ENCODE measurements around the gene CAMK1D.

The CAMK1D gene

GRCh38 chr10:12409613-12410012 is 60.3 kb downstream of the CAMK1D start:
- no peak for DNase-seq (ENCODE audit: low spot score)
- no peak for TF ChIP-seq CTCF (IDR thresholded peaks at IDR 0.05)
- H3K4me3 ChIP-seq = no peak overlapping the region
- no peak overlapping the region for H3K27ac ChIP-seq

GRCh38 chr10:12412666-12413368 is 63.5 kb downstream of the CAMK1D start:
- no peak for DNase-seq (ENCODE audit: low spot score)
- TF ChIP-seq CTCF (IDR thresholded peaks at IDR 0.05) = no peak
- Histone ChIP-seq H3K4me3 (no peak overlapping the region), H3K27ac (no peak overlapping the region)

GRCh38 chr10:12413369-12413711 is 64.0 kb downstream of the CAMK1D start:
- TF ChIP-seq CTCF (IDR thresholded peaks at IDR 0.05) = no peak
- H3K4me3 ChIP-seq = no peak overlapping the region
- H3K27ac ChIP-seq = no peak overlapping the region
- no peak for DNase-seq (ENCODE audit: low spot score)

- TF ChIP-seq CTCF (IDR thresholded peaks at IDR 0.05) = no peak
- Histone ChIP-seq H3K4me3 (no peak overlapping the region), H3K27ac (no peak overlapping the region)
- no peak for DNase-seq (ENCODE audit: low spot score)
Measured at GRCh38 chr10:12414278-12414989, 65.1 kb downstream of the CAMK1D start.

GRCh38 chr10:12416344-12417050 is 67.2 kb downstream of the CAMK1D start:
- Histone ChIP-seq H3K4me3 (no peak overlapping the region), H3K27ac (peak overlapping the region in 1 of 2 donors; percentile 26)
- no peak for DNase-seq (ENCODE audit: low spot score)
- no peak for TF ChIP-seq CTCF (IDR thresholded peaks at IDR 0.05)

- Histone ChIP-seq H3K27ac (peak overlapping the region in 1 of 2 donors; percentile 56), H3K4me3 (no peak overlapping the region)
- no peak for DNase-seq (ENCODE audit: low spot score)
- TF ChIP-seq CTCF (IDR thresholded peaks at IDR 0.05) = no peak
Measured at GRCh38 chr10:12417331-12417730, 68.0 kb downstream of the CAMK1D start.
